K562 (cell line): ENCODE data around the gene KMT2D. TPM values are rescaled to one million over a fixed set of nuclear protein-coding genes. Genes with fewer than 3 reads are reported as not detected.

ENCODE experiments used
- C11orf30 ChIP-seq: fragments of 450-650 bp; IDR thresholded peaks from 2 replicates; pipeline ENCODE4 v1.6.1; 2016; ENCODE audit warnings: low read depth, mild to moderate bottlenecking
- DLX4 ChIP-seq: fragments of 250-450 bp; sonication (Bioruptor Pico); IDR thresholded peaks from 2 replicates; pipeline ENCODE4 v1.6.1; 2021; ENCODE audit warnings: mild to moderate bottlenecking
- ESRRB ChIP-seq: fragments of 250-450 bp; sonication (Bioruptor Pico); IDR thresholded peaks from 2 replicates; pipeline ENCODE4 v1.5.0; 2020; ENCODE audit warnings: mild to moderate bottlenecking, moderate library complexity, borderline replicate concordance
- ETS2 ChIP-seq: IDR thresholded peaks from 2 replicates; pipeline ENCODE4 v1.6.1; 2016; ENCODE audit warnings: borderline replicate concordance, missing genetic modification characterization, mild to moderate bottlenecking, moderate library complexity, missing compliant biosample characterization; ENCODE audit not compliant: poor library complexity, severe bottlenecking
- FOXJ3 ChIP-seq: sonication (generic); formaldehyde crosslinking; IDR thresholded peaks from 2 replicates; pipeline ENCODE4 v1.4.0; 2020; ENCODE audit warnings: mild to moderate bottlenecking, missing genetic modification reagents
- FOXO4 ChIP-seq: fragments of 450-650 bp; formaldehyde crosslinking; IDR thresholded peaks from 2 replicates; pipeline ENCODE4 v1.4.0; 2020; ENCODE audit warnings: mild to moderate bottlenecking, moderate library complexity
- MTA2 ChIP-seq: fragments of 450-650 bp; IDR thresholded peaks from 2 replicates; pipeline ENCODE4 v1.6.1; 2016; ENCODE audit warnings: low read depth
- POLR2A ChIP-seq: fragments of 450-650 bp; conservative IDR thresholded peaks from 2 replicates; pipeline ENCODE4 v1.6.1; 2016
- RBM17 ChIP-seq: fragments of 200-400 bp; formaldehyde crosslinking; IDR thresholded peaks from 2 replicates; pipeline ENCODE4 v1.6.1; 2017; ENCODE audit warnings: low read depth, mild to moderate bottlenecking, low read length, borderline replicate concordance
- SIX5 ChIP-seq, 2 experiments: IDR thresholded peaks; 2 replicates each; pipeline ENCODE4 v1.6.1; 2011; ENCODE audit warnings: low read length in 2 of 2, borderline replicate concordance in 1 of 2, low read depth in 1 of 2, mild to moderate bottlenecking in 1 of 2, moderate library complexity in 1 of 2; ENCODE audit not compliant: insufficient read depth in 1 of 2
- TAL1 ChIP-seq: fragments of 450-650 bp; IDR thresholded peaks from 2 replicates; pipeline ENCODE4 v1.6.1; 2016; ENCODE audit warnings: mild to moderate bottlenecking
- TFE3 ChIP-seq: fragments of 450-650 bp; formaldehyde crosslinking; IDR thresholded peaks from 2 replicates; pipeline ENCODE4 v1.4.0; 2020; ENCODE audit warnings: mild to moderate bottlenecking, mixed read lengths
- UBTF ChIP-seq, 2 experiments: IDR thresholded peaks; 2 replicates each; pipeline ENCODE4 v1.6.1; 2012; ENCODE audit warnings: improper control_type of control experiment in 2 of 2, low read depth in 2 of 2, low read length in 2 of 2, borderline replicate concordance in 1 of 2
- USF2 ChIP-seq: sonication (generic); formaldehyde crosslinking; IDR thresholded peaks from 2 replicates; pipeline ENCODE4 v1.5.0; 2020; ENCODE audit warnings: missing genetic modification reagents
- XRCC5 ChIP-seq: fragments of 200-400 bp; formaldehyde crosslinking; IDR thresholded peaks from 2 replicates; pipeline ENCODE4 v1.6.1; 2017; ENCODE audit warnings: low read depth, mild to moderate bottlenecking, low read length
- ZKSCAN1 ChIP-seq: fragments of 150-350 bp; IDR thresholded peaks from 2 replicates; pipeline ENCODE4 v1.6.1; 2016; ENCODE audit warnings: low read depth, low read length
- ZNF395 ChIP-seq: fragments of 200-800 bp; sonication (Bioruptor generic); IDR thresholded peaks from 2 replicates; pipeline ENCODE4 v1.6.1; 2017; ENCODE audit warnings: missing genetic modification characterization, missing compliant biosample characterization
- polyA plus RNA-seq, 8 experiments: library from polyadenylated mRNA; depleted of rRNA in 4 of 8; stranded (reverse) in 5 of 8; unstranded in 3 of 8; fragments of >200 nt; fragmentation: Nextera tagmentation in 2 of 8; fragmentation: Illumina TruSeq in 1 of 8; extraction: Ambion mirVana in 2 of 8; extraction: Trizol in 1 of 8; gene quantifications; 2 replicates each; pipeline versions ENCODE4 v1.2.1 to v1.2.3, GENCODE V29; 2011 to 2014; ENCODE audit warnings: inconsistent platforms in 1 of 8, missing spikeins in 1 of 8
- total RNA-seq, 7 experiments: library from RNA; depleted of rRNA in 6 of 7; stranded (reverse); fragments of >200 nt in 6 of 7; fragmentation: Illumina TruSeq in 2 of 7; extraction: Trizol in 2 of 7; gene quantifications; 2 replicates each; pipeline versions ENCODE4 v1.2.1 to v1.2.3, GENCODE V29; 2011 to 2021; ENCODE audit warnings: low replicate concordance in 1 of 7

Gene KMT2D
- total and polyA plus RNA-seq, 9 of the 15 experiments (the other 6 are each of a cell fraction or from before 2014, with no cell fraction given) = 0.22 to 93.7 (median 13.7) TPM

- TF ChIP-seq ZNF395 (CRISPR knock-in tag) = peak; percentile 93; the same call in 1 of the 2 replicates
- TF ChIP-seq ZKSCAN1 = peak; percentile 29; the same call in 1 of the 2 replicates
- TF ChIP-seq FOXJ3 (CRISPR knock-in tag) = no peak
- TF ChIP-seq FOXO4 (CRISPR knock-in tag) = no peak
- no peak for TF ChIP-seq POLR2A
- TF ChIP-seq ETS2 (tag) = no peak
- TF ChIP-seq C11orf30 = peak; percentile 55
- TF ChIP-seq UBTF (IDR thresholded peaks at IDR 0.05; ENCODE audit: borderline replicate concordance in 1 of 2, low read depth in 2 of 2, low read length in 2 of 2) = peak; percentile 96 to 97; a peak in 3 of 4 replicates
- no peak for TF ChIP-seq USF2 (CRISPR knock-in tag)
- TF ChIP-seq TAL1 = peak; percentile 80
- TF ChIP-seq MTA2 = peak; percentile 71
- no peak for TF ChIP-seq RBM17
- 0 out of 2 replicates have a peak, but pooled peaks have one; percentile 26 for TF ChIP-seq XRCC5
- TF ChIP-seq DLX4 (CRISPR knock-in tag) = no peak
- TF ChIP-seq SIX5 (IDR thresholded peaks at IDR 0.05; ENCODE audit: borderline replicate concordance in 1 of 2, insufficient read depth in 1 of 2, low read depth in 1 of 2, low read length in 2 of 2) = no peak
- no peak for TF ChIP-seq ESRRB (CRISPR knock-in tag)
- TF ChIP-seq TFE3 (CRISPR knock-in tag) = no peak
Measured at GRCh38 chr12:49089821-49090773, 29.5 kb upstream of the KMT2D start (continued).
